Measurements from ENCODE around the gene ATF3.
"Not testable (repeated sequence)": the region's sequence is repeated elsewhere in the genome, so short reads cannot be mapped to it uniquely, and the experiment has no call there.

ATF3 gene

DNA sequence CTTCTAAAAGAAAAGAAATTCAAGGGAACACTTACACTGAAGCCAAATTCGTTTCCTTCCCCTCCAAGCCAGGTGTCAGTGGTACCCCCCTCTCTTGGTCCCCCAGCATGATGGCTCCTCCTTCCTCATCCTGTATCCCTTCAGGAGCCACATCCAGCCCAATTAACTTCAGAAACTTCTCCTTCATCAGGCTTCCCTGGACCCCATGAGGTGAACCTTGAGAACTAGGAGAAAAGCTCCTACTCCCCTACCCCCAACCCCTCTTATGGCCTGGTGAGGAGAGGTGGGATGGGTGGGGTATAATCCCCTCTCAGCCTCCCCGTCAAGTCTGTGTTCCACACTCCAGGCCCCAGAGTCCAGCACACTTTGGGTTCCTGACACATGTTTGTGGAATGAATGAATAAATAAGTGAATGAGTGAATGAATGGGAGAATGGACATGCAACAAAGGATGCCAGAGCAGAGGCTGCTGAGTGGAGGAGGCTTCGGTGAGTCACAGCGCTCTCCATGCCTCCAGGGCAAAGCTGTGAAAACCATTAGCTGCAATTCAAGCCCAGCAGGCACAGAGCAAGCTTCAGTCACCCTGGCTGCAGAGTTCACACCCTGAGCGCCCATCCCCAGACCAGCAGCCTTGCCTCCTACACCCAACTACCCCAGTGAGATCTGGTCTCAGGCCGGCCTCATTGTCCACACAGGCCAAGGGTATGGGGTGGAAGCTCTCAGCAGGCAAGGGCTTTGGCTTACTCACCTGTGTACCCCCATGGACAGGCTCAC lies 47.3 kb downstream of the ATF3 start:
- DNase-seq, result peak; percentile 81

DNA sequence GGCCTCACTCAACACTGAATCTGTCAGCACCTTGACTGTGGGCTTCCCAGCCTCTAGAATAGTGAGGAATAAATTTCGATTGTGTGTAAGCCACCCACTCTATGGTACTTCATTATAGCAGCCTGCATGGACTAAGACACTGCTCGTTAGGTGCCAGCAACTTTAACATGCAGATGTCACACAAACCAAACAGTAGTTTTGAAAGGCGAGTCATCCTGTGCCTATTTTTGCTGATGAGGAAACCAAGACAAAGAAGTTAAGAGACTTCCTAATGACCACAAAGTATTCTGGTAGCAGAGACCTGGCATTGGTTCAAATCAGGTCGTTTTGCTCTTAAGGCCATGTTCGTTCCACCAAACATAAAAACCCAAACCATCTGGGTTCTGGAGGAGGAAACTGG lies 48.2 kb downstream of the ATF3 start:
- no peak for DNase-seq

DNA sequence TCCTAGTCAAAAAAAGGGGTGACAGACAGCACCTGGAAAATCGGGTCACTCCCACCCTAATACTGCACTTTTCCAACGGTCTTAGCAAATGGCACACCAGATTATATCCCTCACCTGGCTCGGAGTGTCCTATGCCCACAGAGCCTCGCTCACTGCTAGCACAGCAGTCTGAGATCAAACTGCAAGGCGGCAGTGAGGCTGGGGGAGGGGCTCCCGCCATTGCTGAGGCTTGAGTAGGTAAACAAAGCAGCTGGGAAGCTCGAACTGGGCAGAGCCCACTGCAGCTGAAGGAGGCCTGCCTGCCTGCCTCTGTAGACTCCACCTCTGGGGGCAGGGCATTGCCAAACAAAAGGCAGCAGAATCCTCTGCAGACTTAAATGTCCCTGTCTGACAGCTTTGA lies 49.7 kb downstream of the ATF3 start:
- DNase-seq, result not testable (repeated sequence)

DNA sequence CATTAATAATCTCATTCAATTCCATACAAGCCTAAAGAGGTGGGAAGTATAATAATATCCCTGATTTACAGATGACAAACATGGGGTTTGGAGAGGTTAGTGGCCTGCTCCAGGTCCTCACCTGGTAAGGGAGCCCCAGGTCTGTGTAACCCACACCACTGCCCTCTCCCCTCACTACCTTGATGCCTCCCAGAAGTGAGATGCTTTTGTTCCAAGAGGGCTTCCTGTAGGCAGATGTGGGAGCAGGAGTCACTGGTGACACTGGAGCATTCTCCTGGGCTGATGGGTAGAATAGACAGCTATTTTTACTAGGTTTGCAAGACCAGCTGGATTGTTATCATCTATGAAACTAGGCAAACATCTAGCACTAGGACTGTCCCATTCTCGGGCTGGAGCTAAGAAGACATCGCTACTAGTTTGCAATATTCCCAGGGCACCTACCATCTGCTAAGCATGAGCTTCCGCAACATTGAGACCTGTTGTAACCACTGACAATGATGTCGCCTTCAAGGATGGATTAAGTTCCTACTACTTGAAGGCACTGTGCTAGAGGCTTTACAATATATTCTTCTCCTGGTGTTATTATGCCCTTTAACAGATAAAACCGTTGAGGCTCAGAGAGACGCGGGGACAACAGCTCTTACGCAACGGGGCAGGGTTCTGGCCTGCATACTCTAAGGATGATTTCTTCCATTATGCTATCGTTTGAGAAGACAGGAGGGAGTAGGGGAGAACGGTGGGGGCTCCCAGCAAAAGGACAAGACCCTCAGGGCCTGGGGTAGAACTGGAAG lies 56.0 kb downstream of the ATF3 start:
- no peak for DNase-seq

DNA sequence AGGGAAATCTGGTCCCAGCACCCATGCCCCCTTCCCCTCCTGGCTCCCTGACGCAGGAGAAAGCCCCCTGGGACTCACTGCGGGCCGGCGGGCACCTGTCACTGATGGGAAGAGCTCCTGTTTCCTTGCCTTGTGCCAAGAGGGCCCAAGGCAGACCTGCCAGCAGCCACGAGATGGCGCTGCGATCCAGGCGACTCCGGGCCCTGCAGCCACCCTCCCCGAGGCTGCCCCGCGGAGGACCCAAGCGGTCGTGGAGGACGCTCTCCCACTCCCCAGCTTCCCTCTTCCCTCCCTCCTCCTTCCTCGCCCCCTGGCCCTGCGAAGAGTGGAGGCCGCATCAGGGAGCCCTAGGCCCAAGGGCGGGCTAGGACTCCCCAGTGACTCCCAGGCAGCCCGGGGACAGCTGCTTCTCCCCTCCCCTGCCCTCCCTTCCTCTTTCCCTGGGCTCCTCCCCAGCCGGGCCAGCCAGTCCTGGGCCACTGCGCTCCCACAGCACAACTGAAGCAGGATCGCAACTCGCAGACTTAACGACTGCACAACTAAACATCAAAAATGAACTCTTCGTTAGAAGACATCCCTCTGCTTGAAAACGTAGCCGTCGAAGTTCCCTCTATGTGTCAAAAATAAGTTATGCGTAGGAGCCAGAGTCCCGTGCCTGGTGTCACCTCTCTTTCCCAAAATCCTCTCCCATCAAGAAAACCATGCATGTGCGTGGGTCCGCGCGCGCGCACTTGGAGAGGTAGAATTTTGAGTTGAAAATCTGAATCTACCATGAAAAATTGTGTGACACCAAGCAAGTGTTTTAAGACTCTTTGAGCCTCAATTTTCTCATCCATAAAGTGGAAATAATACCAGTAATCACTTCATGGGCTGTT lies 56.9 kb downstream of the ATF3 start:
- DNase-seq, result peak; percentile 87

DNA sequence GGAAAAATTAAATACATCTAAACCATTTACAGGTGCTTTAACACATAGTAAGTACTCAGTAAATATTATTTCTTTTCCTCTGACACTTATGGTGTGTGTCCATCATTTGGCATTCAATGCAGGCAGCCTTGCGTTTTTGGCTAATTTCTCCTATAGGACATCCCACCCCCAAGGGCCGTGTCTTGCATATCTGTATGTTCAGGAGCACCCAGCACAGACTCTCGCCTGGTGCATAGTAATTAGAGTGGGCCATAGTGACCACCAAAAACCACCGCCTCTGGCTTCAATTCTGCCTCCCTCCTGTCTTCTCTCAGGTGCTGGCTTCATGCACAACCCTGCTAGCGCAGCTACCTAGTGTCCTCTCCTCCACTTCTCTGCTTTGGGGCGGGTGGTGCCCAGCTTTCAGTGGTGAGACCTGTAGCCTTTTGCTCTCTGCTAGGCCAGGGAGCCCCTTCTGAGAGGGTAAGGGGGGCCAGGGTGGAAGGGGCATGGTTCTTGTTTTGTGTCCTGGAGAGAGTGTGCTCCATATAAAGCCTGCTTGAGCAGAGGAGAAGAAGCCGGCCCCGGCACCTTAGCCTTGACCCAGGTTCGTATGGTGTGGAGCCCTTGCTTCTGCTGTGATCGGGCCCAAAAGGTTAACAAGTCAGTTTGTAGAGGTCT lies 57.7 kb downstream of the ATF3 start:
- DNase-seq, result no peak

DNA sequence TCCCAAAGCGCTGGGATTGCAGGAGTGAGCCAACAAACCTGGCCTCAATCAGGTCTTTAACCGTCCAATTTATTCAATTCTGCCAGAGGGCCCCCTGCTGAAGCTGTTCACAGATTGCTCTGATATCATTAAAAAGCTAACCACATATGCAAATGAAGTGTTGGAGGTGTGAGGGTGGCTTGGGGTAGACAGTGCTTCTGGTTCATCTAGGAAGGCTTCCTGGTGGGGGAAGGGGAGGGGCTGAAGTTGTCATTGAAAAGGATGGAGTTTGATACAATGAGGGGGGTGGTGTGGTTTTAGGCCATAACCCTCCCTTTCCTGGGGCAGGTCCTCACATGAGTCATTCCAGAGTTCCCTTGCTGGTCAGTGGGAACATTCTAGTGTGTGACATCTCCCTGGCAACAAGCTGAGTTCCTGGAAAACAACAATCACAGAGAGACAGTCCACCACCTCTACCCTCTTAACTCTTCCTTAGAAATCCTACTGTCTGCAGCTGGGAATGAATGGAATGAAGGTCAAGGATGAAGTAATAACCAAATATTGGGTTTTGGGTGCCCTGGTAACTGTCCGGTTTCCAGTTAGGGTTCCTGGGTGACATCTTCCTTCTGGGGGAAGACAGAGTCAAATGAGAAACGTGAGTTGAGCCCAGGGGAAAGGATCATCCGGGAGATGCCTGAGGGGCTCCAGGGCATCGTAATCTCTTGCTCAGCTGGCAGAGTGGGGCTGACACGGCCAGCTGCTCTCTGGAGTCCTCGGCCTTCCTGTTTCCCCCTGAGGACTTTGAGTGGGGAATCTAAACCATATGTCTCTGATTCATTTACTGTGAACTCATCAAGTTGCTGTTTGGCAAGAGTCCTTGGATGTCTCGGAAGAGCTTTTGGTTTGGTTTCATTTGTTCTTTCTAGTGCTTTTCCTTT lies 58.9 kb downstream of the ATF3 start:
- DNase-seq, result peak; percentile 91

DNA sequence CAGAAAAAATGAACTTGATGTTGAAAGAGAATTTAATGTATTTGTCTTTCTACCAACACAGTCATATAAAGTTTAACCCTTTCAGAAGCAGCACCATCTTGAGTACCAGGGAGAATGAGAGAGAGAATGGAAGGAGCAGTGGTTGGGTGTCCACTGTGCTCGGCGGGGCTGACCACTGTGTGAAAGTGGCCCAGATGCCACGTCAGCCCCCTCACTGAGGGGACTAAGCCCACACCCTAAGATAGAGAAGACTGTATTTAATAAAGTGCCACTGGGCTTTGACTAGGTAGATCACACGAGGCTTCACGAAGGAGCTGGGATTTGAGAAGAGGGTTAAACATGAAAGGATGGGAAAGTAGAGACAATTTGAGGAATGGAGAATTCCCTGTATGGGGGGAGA lies 59.9 kb downstream of the ATF3 start:
- no peak for DNase-seq

DNA sequence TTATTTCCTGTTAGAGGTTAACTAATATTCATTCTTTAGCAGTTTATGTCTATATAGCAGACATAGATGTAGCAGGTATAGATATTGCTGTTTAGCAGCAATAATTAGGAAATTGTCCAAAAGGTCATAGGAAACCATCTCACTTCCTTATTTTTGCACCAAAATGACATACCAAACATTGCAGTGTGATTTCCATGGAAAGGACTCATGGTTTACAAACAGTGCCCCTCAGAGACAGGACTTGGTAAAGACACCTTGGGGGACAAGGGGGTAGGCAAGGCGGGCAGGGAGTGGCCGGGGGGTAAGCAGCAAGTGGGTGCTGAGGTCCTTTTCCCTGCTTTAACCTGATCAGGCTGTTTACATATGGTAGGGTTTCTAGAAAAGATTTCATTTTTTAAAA lies 60.5 kb downstream of the ATF3 start:
- DNase-seq, result no peak

DNA sequence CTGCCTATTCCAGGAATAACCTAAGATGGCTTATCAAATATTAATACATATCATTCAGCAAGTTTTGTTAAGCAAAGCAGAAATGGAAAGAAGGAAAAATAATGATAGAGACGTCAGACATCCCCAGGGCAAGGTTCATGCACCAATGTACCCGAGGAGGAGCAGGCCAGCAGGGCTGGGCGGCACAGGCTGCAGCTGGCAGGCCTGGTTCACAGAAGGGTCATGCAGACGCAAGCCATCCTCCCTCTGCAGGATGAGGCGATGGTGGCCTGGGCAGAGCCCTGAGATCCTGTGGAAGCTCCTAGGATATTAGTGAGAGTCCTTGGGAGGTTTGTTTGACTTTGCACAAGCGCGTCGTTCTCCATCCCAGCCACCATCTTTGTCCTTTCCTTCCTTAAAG lies 61.0 kb downstream of the ATF3 start:
- DNase-seq, result no peak

DNA sequence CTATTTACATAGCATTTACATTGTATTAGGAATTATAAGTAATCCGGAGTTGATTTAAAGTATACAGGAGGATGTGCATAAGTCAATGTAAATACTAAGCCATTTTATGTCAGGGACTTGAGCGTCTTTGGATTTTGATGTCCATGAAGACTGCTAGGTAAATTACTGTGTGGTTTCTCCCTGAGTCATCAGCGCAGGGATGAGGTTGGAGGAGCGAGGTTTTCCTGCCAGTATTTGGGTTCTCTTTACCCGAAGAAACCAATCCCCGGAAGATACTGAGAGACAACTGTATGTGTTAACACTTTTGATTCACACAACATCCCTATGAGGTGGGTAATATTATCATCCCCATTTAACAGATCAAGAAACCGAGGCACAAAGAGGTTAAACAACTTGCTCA lies 61.7 kb downstream of the ATF3 start:
- no peak for DNase-seq
